ENCODE results near the gene TTC22.
A peak's percentile ranks its signal among the peaks of the same experiment; 100 is the strongest.

Gene TTC22

GRCh38 chr1:54806931-54807611 lies 5.9 kb upstream of the TTC22 start:
- DNase-seq: no peak

DNA sequence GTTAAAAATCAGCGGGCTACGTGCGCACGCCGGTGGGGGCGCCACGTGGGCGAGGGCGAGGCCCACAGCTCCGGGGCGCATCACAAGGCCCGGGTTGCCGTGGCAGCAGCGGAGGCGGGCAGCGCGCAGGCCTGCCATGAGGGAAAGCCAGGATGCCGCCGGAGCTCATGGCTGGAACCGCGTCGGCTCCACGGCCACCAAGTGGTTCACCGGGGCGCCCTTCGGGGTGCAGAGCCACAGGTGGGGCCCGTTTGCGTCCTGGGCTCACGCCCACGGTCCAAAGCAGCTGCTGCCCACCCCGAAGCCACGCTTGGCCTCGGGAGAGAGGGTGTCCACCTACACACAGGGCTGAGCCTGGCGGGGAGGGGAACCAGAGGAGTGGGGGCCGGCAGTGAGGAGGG lies 4.9 kb upstream of the TTC22 start:
- DNase-seq: no peak

- DNase-seq: no peak
These were observed 4.3 kb upstream of the TTC22 start for GRCh38 chr1:54805466-54805865.

- no peak for DNase-seq
These were observed 3.5 kb upstream of the TTC22 start for GRCh38 chr1:54804471-54805132.

GRCh38 chr1:54803761-54804470 lies 2.8 kb upstream of the TTC22 start:
- DNase-seq: no peak

- DNase-seq: no peak
These were observed 853 bp downstream of the TTC22 start for GRCh38 chr1:54800041-54800898.

GRCh38 chr1:54798769-54799641 lies 2.1 kb downstream of the TTC22 start:
- DNase-seq: peak; percentile 61

- DNase-seq: no peak
These were observed 2.9 kb downstream of the TTC22 start for GRCh38 chr1:54798206-54798605.

- no peak for DNase-seq
These were observed 4.2 kb downstream of the TTC22 start for GRCh38 chr1:54796902-54797301.

DNA sequence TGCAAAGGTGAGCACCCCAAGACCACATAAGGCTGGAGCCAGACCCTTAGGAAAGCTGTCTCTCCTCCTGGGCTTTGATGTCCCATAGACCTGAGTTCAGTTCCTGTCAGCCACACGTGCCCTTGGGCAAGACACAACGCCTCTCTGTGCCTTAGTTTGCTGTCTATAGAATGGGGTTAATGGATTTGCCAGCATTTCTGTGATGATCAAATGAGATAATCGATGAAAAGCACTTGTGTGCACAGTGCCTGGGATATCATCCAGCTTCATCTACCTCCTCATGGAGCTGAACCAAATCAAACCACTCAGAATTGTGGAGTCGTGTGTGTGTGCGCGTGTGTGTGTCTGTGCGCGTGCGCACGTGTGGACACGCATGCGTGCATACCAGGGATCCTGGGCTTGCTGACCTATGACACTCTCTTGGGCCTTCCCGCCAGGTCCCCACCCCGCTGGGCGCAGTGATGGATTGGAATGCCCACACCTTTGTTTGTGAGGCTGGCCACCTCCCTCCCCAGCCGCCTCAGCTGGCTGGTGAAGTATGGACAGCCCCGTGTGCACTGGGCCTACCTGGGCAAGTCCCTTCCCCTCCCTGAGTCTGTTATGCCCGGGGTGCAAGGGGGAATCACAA lies 5.2 kb downstream of the TTC22 start:
- DNase-seq: no peak

GRCh38 chr1:54795356-54795665 lies 5.8 kb downstream of the TTC22 start:
- no peak for DNase-seq

DNA sequence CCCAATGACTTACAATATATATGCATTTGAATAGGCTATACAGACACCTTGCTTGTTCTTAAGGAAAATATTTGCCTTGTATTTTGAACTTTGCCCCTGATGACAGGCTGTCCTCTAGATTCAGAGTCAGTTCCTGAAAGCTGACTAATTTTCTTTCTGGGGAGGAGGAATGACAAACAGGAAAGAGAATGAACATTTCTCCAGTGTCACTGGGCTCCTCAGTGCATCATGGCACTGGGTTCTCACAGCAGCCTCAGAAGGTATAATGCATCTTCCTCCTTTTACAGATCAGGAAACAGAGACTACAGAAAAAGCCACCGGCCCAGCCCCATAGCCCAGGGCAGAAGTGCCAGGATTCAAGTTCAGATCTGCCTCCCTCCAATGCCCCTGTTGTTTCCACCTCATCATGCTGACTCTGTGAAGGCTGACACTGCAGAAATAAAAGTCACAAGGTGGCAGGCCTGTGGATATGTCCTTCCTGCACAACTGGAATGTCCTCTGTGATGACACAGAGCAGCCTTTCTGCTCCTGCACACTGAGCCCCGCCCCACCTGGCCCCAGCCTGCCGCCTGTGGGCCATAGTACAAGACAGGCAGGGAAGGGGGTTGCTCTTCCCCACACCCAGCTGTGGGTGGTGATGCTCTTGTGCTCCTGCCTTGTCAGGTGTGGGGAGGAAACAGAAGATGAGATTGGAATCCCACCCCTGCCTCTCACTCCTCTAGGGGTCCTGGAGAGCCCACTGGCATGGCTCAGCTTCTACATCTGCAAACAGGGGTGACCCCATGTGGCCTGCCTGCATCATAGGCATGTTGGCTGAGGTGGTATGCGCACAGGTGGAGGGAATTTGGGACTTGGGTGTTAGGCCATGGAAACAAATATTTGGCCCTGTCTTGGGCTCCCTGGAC lies 6.4 kb downstream of the TTC22 start:
- DNase-seq: no peak

DNA sequence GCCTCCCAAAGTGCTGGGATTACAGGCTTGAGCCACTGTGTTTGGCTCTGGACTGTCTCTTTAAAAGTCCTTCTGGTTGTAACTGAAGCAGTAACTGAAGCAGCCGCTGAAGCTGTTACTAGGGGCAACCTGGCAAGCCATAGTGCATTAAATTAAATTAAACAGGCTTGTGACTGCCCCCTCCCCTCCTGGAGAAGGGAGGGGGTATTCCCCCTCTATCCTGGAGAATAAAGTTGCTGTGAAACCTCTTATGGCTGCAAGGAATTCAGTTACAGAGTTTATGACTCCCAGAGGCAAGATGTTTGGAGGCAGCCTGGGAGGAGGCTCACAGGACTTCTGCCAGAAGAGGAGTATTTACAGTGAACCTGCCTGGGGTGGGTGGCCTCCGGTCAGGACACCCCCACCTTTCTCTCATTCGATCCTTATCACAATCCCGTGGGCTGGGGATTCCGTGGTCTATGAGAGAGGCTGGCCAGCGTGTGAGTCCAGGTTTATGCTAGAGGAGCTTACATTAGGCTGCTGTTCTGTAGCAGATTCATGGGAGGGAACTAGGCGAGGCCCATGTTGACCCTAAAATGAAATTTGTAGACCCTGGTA lies 8.3 kb downstream of the TTC22 start:
- DNase-seq: no peak

- DNase-seq: no peak
These were observed 9.1 kb downstream of the TTC22 start for GRCh38 chr1:54791880-54792522.

GRCh38 chr1:54788459-54788858 lies 12.7 kb downstream of the TTC22 start:
- no peak for DNase-seq

- DNase-seq: no peak
These were observed 13.5 kb downstream of the TTC22 start for GRCh38 chr1:54787604-54788003.

DNA sequence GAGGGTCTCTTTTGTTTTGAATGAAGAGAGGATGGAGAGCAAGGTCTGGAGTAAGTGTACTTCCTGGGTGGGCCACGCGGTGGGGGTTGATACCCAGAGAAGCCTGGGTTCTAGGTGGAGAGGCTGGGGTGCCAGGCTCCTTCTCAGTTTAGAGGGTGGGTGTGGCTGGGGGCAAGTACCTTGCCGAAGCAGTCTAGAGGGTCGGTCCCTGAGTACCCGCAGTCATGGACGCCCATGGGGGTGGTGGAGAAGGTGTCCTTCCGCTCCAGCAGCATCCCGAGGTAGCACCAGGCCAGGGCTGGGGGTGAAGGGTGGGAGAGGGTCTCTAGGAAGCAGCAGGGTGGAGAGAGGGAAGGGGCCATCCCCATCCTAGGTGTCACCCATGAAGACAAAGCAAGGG lies 14.3 kb downstream of the TTC22 start:
- no peak for DNase-seq

- no peak for DNase-seq
These were observed 17.1 kb downstream of the TTC22 start for GRCh38 chr1:54784066-54784465.

- DNase-seq: no peak
These were observed 18.5 kb downstream of the TTC22 start for GRCh38 chr1:54782588-54782987.

DNA sequence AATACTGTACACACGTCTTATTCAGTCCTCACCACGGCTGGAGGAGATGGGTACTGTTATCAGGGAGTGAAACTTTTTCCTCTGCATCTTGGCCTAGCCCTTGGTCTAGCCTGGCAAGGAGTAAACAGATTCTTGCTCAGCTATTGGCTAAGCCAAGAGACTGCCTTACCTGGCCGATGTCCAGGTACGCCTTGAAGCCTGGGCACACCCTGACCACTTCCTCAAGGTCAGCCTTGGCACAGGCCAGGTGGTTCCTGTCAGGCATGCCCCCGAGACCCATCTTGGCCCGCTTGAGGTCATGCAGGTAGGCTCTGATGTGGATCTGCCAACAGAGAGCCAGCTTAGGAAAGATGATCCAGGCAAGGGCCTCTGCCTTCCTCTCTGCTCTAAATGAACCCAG lies 19.0 kb downstream of the TTC22 start:
- no peak for DNase-seq

Measured in NCI-H2029 treated with DMSO at 0.1 percent for 48 hours (cell line).